Fibroblast of skin of left biceps (primary cell): Measurements from ENCODE around the gene SBSN.

Experiments
- DNase-seq, 2 experiments: peaks; one replicate each; pipeline ENCODE4 v3.0.0-alpha.2; 2013; ENCODE audit warnings: low read depth in 2 of 2

SBSN gene

DNA sequence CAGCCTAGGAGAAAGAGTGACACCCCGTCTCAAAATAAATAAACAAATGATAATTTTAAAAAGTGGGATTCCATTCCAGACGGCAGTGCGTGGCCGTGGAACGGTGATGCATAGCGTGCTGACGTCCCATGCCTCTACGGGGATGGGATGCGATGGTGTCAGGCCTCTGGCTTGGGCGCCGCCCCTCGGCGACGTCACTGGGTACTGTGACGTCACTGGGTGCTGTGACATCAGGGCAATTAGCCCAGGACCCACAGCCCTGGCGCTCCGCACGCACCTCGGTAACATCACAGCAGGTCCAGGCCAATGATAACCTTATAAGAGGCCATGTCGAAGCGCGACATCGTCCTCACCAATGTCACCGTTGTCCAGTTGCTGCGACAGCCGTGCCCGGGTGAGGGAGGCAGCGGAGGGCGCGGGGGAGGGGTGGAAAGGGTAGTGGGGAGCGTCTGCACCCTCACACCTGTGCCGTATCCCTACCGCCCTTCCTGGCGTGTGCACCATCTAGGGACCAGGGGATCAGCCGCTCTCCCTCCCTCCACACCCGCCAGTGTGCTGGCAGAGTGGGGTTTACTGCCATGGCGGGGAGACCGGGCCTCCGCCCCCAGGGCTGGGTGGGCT is 5.2 kb upstream of the SBSN start, which contains the start of gene GAPDHS:
Gene GAPDHS (plus strand): TSS at position 256 of the 621 bp plus-strand sequence. CDS start 72 bp downstream, at position 328.
- no peak for DNase-seq

- no peak for DNase-seq
Measured at GRCh38 chr19:35531291-35531690, 3.2 kb upstream of the SBSN start.

GRCh38 chr19:35529241-35530218 is 1.4 kb upstream of the SBSN start:
- no peak for DNase-seq

DNA sequence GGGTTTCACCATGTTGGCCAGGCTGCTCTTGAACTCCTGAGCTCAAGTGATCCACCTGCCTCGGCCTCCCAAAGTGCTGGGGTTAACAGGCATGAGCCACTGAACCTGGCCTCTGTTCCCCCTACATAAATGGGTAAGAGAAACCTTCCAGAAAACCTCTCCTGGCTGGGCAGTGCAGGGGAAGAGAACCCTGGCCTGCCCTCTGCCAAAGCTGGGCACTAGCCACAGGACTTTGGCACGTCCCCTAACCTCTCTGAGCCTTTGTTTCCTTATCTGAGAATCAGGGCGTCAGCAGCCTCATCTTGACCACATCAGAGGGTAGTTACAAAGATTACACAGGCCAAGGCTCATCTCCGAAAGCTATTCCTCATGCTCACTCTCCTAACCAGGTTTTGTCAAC is 2.2 kb downstream of the SBSN start:
- no peak for DNase-seq

GRCh38 chr19:35524181-35524837 is 3.8 kb downstream of the SBSN start:
- no peak for DNase-seq

GRCh38 chr19:35522745-35523327 is 5.3 kb downstream of the SBSN start:
- no peak for DNase-seq

GRCh38 chr19:35521124-35521743 is 6.9 kb downstream of the SBSN start:
- no peak for DNase-seq

DNA sequence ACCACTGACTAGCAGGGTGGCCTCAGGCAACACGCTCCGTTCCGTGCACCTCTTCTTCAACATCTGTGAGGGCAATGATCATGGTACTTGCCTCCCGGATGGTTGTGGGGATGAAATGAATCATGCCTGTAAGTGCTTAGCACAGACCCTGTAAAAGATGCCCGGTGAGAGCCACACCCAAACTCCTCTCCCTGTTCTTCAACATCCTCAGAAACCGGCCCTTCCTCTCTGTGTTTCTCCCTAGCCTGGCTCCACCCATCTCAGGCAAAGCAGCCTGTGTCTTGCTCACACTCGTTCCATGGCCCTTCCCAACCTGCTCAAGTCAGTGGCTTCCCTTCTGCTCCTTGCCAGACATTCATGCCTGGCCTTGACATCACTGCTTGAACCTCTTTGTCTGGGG is 8.8 kb downstream of the SBSN start:
- DNase-seq: no peak

- DNase-seq: peak; percentile 91 to 93
Measured at GRCh38 chr19:35518313-35518712, 9.8 kb downstream of the SBSN start.

GRCh38 chr19:35517342-35517741 is 10.8 kb downstream of the SBSN start:
- no peak for DNase-seq

DNA sequence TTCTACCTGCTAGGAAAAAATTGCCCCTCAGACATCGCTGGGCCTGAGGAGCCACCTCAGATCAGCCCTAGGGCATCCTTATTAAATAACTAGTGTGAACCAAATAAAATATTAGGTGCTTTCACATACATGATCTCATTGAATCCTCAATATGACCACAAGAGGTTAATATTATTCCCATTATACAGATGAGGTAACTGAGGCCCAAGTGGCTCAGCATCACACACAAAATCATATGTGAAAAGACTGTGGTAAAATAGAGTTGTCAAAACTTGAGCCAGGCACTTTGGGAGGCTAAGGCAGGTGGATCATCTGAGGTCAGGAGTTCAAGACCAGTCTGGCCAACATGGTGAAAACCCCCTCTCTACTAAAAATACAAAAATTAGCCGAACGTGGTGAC is 11.8 kb downstream of the SBSN start:
- no peak for DNase-seq

GRCh38 chr19:35514282-35514809 is 13.8 kb downstream of the SBSN start:
- no peak for DNase-seq

GRCh38 chr19:35513628-35514281 is 14.4 kb downstream of the SBSN start, which contains the start of gene DMKN:
TSS of gene DMKN (minus strand) at chr19:35513649. CDS start at chr19:35513475, 174 bp downstream.
- no peak for DNase-seq

DNA sequence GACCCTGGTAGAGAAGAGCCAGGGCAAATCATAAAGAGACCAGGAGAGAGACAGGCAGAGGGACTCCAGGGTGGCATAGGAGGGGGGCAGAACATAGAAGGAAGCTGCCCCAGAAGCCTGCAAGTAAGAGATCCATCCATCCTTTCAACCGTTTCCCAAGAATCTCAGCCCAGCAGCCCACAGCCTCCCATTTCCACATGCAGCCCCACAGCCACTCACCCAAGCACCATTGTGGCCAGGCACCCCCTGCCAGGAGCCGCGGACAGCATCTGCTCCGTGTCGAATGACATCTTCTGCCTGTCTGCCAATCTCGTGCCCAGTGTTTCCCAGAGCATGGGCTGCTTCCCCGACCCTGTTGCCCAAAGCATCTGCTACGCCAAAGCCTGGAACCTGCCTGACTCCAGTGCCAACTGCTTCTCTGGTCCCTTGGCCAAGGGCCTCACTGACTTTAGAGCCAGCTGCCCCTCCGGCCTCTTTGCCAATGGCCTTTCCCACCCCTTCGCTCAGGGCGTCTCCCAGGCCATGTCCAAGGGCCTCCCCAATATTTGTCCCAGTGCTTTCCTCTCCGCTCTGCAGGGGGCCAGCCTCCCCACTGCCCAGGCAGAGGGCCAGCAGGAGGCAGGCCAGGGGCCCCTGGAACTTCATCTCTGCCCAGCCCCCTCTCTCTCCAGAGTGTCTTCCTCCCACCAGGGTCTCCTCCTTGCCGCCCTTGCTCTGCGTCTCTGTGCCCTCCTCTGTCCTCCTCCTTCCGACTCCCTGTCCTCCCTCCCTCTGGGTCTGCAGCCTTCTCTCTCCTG is 15.1 kb downstream of the SBSN start:
- DNase-seq: no peak

DNA sequence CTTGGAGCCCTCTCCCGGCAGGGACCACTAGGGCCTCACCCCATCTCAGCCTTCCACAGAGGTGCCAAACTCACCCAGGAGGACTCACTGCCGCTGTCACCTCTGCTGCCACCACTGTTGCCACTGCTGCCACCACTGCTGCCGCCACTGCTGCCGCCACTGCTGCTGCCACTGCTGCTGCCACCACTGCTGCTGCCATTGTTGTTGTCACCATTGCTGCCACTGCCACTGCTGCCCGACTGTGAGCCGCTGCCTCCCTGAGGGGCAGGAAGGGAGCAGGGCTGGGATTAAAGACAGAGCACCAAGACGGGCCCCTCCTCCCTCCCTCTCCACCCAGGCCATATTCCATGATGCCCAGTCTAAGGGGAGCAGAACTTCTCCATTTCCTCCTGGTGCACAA is 16.8 kb downstream of the SBSN start:
- DNase-seq: no peak

GRCh38 chr19:35510626-35510964 is 17.5 kb downstream of the SBSN start:
- DNase-seq: no peak

- no peak for DNase-seq
Measured at GRCh38 chr19:35509861-35510625, 18.1 kb downstream of the SBSN start.

DNA sequence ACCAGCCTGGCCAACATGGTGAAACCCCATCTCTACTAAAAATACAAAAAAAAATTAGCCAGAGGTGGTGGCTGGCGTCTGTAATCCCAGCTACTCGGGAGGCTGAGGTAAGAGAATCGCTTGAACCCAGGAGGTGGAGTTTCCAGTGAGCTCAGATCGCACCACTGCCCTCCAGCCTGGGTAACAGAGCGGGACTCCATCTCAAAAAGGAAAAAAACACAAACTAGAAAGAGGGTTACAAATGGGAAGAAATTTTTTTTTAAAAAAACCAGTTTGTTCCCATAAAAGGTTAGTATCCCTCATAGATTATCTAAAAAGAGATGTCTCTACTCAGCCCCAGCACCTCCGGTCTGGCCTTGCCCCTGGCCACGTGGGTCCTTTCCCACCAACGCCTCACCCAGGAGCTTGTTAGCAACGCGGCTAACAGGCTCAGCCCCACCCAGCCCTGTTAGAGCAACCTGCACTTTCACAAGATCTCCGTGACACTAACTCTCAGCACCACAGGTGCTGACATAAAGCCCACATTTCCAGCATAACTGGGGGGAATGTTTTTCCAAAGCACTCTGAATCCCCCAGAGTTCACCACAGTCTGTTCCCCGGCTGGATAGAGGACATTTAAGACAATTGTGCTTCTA is 19.0 kb downstream of the SBSN start:
- no peak for DNase-seq

GRCh38 chr19:35508129-35508528 is 20.0 kb downstream of the SBSN start:
- no peak for DNase-seq
